ENCODE measurements around the gene MAP3K6.
A peak's percentile ranks its signal among the peaks of the same experiment; 100 is the strongest.

The MAP3K6 gene

DNA sequence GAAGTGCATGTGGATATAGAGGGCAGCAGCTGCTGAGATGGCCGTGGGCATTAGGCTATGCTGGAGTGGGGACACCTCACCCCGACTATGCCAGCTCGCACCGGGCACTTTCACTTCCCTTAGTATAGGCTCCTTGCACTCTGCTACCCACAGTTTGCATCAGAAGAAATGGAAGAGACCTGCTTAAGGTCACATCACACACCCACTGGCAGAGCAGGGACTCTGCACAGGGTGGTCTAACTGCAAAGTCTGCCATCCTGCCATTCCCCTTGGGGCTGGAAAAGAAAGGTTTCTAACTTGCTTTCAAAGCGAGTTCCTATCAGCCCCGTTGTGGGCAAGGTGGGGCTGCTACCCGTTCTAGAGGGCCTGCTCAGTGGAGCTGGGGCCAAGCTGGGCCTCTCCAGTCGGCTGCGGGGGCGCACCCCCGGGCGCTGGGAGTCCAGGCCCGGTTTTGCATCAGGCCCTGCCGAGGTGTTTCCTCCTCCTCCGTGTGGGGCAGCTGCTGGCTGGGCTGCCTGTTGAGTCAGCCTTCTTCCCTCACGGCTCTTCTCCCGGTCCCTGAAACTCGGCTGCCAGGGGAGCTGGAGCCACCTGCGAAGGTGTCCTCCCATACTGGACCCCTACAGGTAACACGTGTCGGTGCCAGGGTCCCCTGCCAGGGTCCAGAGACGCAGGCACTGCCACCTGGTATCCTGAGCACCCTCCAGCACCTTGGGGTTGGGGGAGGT is 25.1 kb downstream of the MAP3K6 start, which contains the start of gene SYTL1:
Gene SYTL1 (plus strand): TSS at position 498 of the 728 bp plus-strand sequence. CDS start 3,313 bp downstream, outside the sequence.
- Histone ChIP-seq H3K4ac (ENCODE audit: low read depth, low read length) (peak within 1 kb of the TSS; percentile 15), H2BK5ac (ENCODE audit: low read depth, low read length, poor library complexity) (peak within 1 kb of the TSS; percentile 17), H3K14ac (ENCODE audit: low read length) (peak within 1 kb of the TSS; percentile 29), H3K23ac (ENCODE audit: low read length) (no peak within 1 kb of the TSS), H4K12ac (ENCODE audit: low read depth, low read length) (peak within 1 kb of the TSS; percentile 11), H3K9ac (ENCODE audit: low read length) (peak within 1 kb of the TSS; percentile 24), H3K79me2 (ENCODE audit: control insufficient read depth, insufficient read depth, low read length, poor library complexity) (peaks cover 4% of the 10 kb centered on the region), H4K8ac (ENCODE audit: low read depth, low read length) (peak within 1 kb of the TSS; percentile 49), H2AFZ (ENCODE audit: insufficient read depth, low read length, poor library complexity) (no peak within 1 kb of the TSS), H2BK12ac (ENCODE audit: low read length) (peak within 1 kb of the TSS; percentile 62), H2BK120ac (ENCODE audit: insufficient read depth, low read length, poor library complexity) (peak within 1 kb of the TSS; percentile 33), H3K18ac (ENCODE audit: low read length) (peak within 1 kb of the TSS; percentile 44), H3K9me3 (ENCODE audit: insufficient read depth, low read depth, low read length) (peaks cover 1% of the 10 kb centered on the region), H3K4me1 (ENCODE audit: control insufficient read depth in 1 of 2, insufficient read depth in 2 of 2, low read length in 2 of 2) (peaks cover 25 to 29% of the 10 kb centered on the region in 2 experiments), H4K91ac (ENCODE audit: low read depth, low read length) (peak within 1 kb of the TSS; percentile 96), H3K27ac (ENCODE audit: low read depth, low read length) (peak within 1 kb of the TSS; percentile 49), H3K4me3 (ENCODE audit: low read depth, low read length) (peak within 1 kb of the TSS; percentile 40), H3K36me3 (ENCODE audit: control insufficient read depth in 1 of 2, insufficient read depth in 2 of 2, low read length in 2 of 2) (peaks cover under 1 to 2% of the 10 kb centered on the region in 2 experiments), H3K27me3 (ENCODE audit: insufficient read depth, low read length) (no peaks in the 10 kb centered on the region), H3K79me1 (ENCODE audit: low read length) (peaks cover 13% of the 10 kb centered on the region), H3K4me2 (ENCODE audit: low read length) (peak within 1 kb of the TSS; percentile 60), H2AK5ac (ENCODE audit: low read length) (peak within 1 kb of the TSS; percentile 51)
- WGBS (ENCODE audit: extremely low coverage, insufficient coverage, insufficient read length) = no CpG with 5 or more reads among the region's 22 CpGs
- DNase-seq = peak; percentile 67 to 76

DNA sequence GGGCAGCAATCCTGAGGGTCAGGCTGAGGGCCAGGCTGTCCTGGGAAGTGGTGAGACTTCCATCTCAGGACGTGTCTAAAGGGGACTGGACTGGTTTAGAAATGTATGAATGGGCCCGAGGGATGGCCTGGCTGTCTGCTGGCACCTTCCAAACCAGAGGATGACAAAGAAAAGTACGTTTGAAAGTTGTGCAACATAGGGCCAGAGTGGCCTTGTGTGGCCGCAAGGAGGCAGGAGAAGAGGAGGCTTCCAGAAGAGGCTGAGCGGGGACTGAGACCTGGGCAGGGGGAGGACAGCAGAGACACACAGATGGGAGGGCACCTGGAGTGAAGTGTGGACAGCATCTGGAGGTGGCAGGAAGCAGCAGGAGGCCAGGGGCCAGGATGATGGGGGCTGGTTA is 27.5 kb downstream of the MAP3K6 start:
- WGBS (ENCODE audit: extremely low coverage, insufficient coverage, insufficient read length) = no CpG with 5 or more reads among the region's 5 CpGs
- H3K4me1 ChIP-seq (ENCODE audit: control insufficient read depth in 1 of 2, insufficient read depth in 2 of 2, low read length in 2 of 2) = peaks cover 25 to 29% of the 10 kb centered on the region in 2 experiments
- peak overlapping the region; percentile 25 for H2AK5ac ChIP-seq (ENCODE audit: low read length)
- no peak overlapping the region for H2BK120ac ChIP-seq (ENCODE audit: insufficient read depth, low read length, poor library complexity)
- H2AFZ ChIP-seq (ENCODE audit: insufficient read depth, low read length, poor library complexity) = no peak overlapping the region
- H3K14ac ChIP-seq (ENCODE audit: low read length) = no peak overlapping the region
- H3K18ac ChIP-seq (ENCODE audit: low read length) = no peak overlapping the region
- no peak overlapping the region for H2BK12ac ChIP-seq (ENCODE audit: low read length)
- H3K4me2 ChIP-seq (ENCODE audit: low read length) = no peak overlapping the region
- peaks cover 26% of the 10 kb centered on the region in 2 experiments for H3K36me3 ChIP-seq (ENCODE audit: control insufficient read depth in 1 of 2, insufficient read depth in 2 of 2, low read length in 2 of 2)
- H4K91ac ChIP-seq (ENCODE audit: low read depth, low read length) = no peak overlapping the region
- H3K27ac ChIP-seq (ENCODE audit: low read depth, low read length) = no peak overlapping the region
- H4K12ac ChIP-seq (ENCODE audit: low read depth, low read length) = no peak overlapping the region
- peak; percentile 50 to 60 for DNase-seq
- H3K9me3 ChIP-seq (ENCODE audit: insufficient read depth, low read depth, low read length) = peaks cover 1% of the 10 kb centered on the region
- H3K4ac ChIP-seq (ENCODE audit: low read depth, low read length) = no peak overlapping the region
- no peak overlapping the region for H3K4me3 ChIP-seq (ENCODE audit: low read depth, low read length)
- no peak overlapping the region for H2BK5ac ChIP-seq (ENCODE audit: low read depth, low read length, poor library complexity)
- H4K8ac ChIP-seq (ENCODE audit: low read depth, low read length) = no peak overlapping the region
- no peaks in the 10 kb centered on the region for H3K27me3 ChIP-seq (ENCODE audit: insufficient read depth, low read length)
- no peak overlapping the region for H3K9ac ChIP-seq (ENCODE audit: low read length)
- H3K79me1 ChIP-seq (ENCODE audit: low read length) = peaks cover 13% of the 10 kb centered on the region
- H3K79me2 ChIP-seq (ENCODE audit: control insufficient read depth, insufficient read depth, low read length, poor library complexity) = peaks cover 4% of the 10 kb centered on the region
- H3K23ac ChIP-seq (ENCODE audit: low read length) = no peak overlapping the region

DNA sequence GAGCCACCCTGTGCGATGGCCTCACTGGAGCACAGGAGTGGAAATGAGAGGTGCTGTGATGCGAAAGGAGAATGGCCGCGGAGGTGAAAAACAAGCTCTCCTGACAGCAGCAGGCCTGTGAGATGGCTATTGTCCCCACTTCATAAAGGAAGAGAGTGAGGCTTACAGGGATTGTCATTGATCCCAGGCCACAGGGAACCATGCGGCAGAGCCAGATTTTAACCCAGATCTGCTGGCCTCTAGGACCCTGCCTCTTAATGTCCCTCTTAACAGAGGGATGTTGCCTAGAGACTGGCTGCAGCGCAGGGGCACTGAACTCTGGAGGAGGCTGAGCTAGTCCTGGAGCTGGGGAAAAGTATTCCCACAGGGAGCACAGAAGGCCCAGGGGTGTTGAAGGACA is 28.0 kb downstream of the MAP3K6 start:
- H3K4me1 ChIP-seq (ENCODE audit: control insufficient read depth in 1 of 2, insufficient read depth in 2 of 2, low read length in 2 of 2) = peaks cover 25 to 29% of the 10 kb centered on the region in 2 experiments
- H4K91ac ChIP-seq (ENCODE audit: low read depth, low read length) = no peak overlapping the region
- WGBS (ENCODE audit: extremely low coverage, insufficient coverage, insufficient read length) = no CpG with 5 or more reads among the region's 6 CpGs
- H2BK5ac ChIP-seq (ENCODE audit: low read depth, low read length, poor library complexity) = no peak overlapping the region
- no peak overlapping the region for H3K23ac ChIP-seq (ENCODE audit: low read length)
- no peak overlapping the region for H2AFZ ChIP-seq (ENCODE audit: insufficient read depth, low read length, poor library complexity)
- H3K27me3 ChIP-seq (ENCODE audit: insufficient read depth, low read length) = no peaks in the 10 kb centered on the region
- H3K4me3 ChIP-seq (ENCODE audit: low read depth, low read length) = no peak overlapping the region
- H3K79me2 ChIP-seq (ENCODE audit: control insufficient read depth, insufficient read depth, low read length, poor library complexity) = peaks cover 4% of the 10 kb centered on the region
- H3K9ac ChIP-seq (ENCODE audit: low read length) = no peak overlapping the region
- H3K4me2 ChIP-seq (ENCODE audit: low read length) = no peak overlapping the region
- H3K79me1 ChIP-seq (ENCODE audit: low read length) = peaks cover 13% of the 10 kb centered on the region
- H4K8ac ChIP-seq (ENCODE audit: low read depth, low read length) = no peak overlapping the region
- H2BK120ac ChIP-seq (ENCODE audit: insufficient read depth, low read length, poor library complexity) = no peak overlapping the region
- no peak overlapping the region for H4K12ac ChIP-seq (ENCODE audit: low read depth, low read length)
- H3K27ac ChIP-seq (ENCODE audit: low read depth, low read length) = no peak overlapping the region
- peaks cover 1% of the 10 kb centered on the region for H3K9me3 ChIP-seq (ENCODE audit: insufficient read depth, low read depth, low read length)
- no peak for DNase-seq
- H3K18ac ChIP-seq (ENCODE audit: low read length) = no peak overlapping the region
- H3K36me3 ChIP-seq (ENCODE audit: control insufficient read depth in 1 of 2, insufficient read depth in 2 of 2, low read length in 2 of 2) = peaks cover 30% of the 10 kb centered on the region in 2 experiments
- no peak overlapping the region for H2AK5ac ChIP-seq (ENCODE audit: low read length)
- H3K14ac ChIP-seq (ENCODE audit: low read length) = no peak overlapping the region
- H3K4ac ChIP-seq (ENCODE audit: low read depth, low read length) = no peak overlapping the region
- H2BK12ac ChIP-seq (ENCODE audit: low read length) = no peak overlapping the region

DNA sequence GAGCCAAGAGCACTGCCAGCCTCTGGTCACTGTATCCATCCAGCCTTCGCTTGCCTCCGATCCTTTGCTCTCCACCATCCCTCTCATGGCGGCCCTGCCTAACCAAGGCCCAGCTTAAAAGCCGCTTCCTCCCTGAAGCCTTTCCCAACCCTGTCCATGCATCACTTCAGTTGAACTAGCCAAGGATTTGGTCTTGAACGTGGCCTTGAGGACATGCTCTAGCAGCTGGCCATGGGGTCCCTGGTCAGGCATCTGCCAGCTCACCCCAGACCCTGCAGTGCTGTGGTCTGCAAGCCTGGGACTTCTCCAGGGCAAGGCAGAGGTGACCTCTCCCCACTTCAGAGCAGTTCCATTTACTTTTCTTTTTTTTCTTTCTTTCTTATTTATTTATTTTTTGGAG is 30.0 kb downstream of the MAP3K6 start:
- Histone ChIP-seq H3K4me2 (ENCODE audit: low read length) (no peak overlapping the region), H3K18ac (ENCODE audit: low read length) (no peak overlapping the region), H3K4ac (ENCODE audit: low read depth, low read length) (no peak overlapping the region), H4K8ac (ENCODE audit: low read depth, low read length) (no peak overlapping the region), H2AFZ (ENCODE audit: insufficient read depth, low read length, poor library complexity) (no peak overlapping the region), H3K27me3 (ENCODE audit: insufficient read depth, low read length) (no peaks in the 10 kb centered on the region), H4K91ac (ENCODE audit: low read depth, low read length) (no peak overlapping the region), H3K4me1 (ENCODE audit: control insufficient read depth in 1 of 2, insufficient read depth in 2 of 2, low read length in 2 of 2) (peaks cover 8 to 11% of the 10 kb centered on the region in 2 experiments), H3K27ac (ENCODE audit: low read depth, low read length) (no peak overlapping the region), H3K14ac (ENCODE audit: low read length) (no peak overlapping the region), H2BK12ac (ENCODE audit: low read length) (no peak overlapping the region), H3K4me3 (ENCODE audit: low read depth, low read length) (no peak overlapping the region), H3K36me3 (ENCODE audit: control insufficient read depth in 1 of 2, insufficient read depth in 2 of 2, low read length in 2 of 2) (peaks cover 49 to 50% of the 10 kb centered on the region in 2 experiments), H3K23ac (ENCODE audit: low read length) (no peak overlapping the region), H3K9ac (ENCODE audit: low read length) (no peak overlapping the region), H3K79me2 (ENCODE audit: control insufficient read depth, insufficient read depth, low read length, poor library complexity) (no peaks in the 10 kb centered on the region), H3K9me3 (ENCODE audit: insufficient read depth, low read depth, low read length) (peaks cover 1% of the 10 kb centered on the region), H2BK120ac (ENCODE audit: insufficient read depth, low read length, poor library complexity) (no peak overlapping the region), H4K12ac (ENCODE audit: low read depth, low read length) (no peak overlapping the region), H2AK5ac (ENCODE audit: low read length) (no peak overlapping the region), H2BK5ac (ENCODE audit: low read depth, low read length, poor library complexity) (no peak overlapping the region), H3K79me1 (ENCODE audit: low read length) (no peaks in the 10 kb centered on the region)
- no peak for DNase-seq
- no CpG with 5 or more reads among the region's 5 CpGs for WGBS (ENCODE audit: extremely low coverage, insufficient coverage, insufficient read length)
